KMS-11 (cell line): ENCODE data around the gene WSCD2.

Experiments
- H2AFZ ChIP-seq: fragments of 200-600 bp; sonication (generic); 2 replicates; pipeline ENCODE4 v1.6.1; 2016; ENCODE audit warnings: antibody characterized with exemption, mixed run types, low read depth
- H3K27ac ChIP-seq: fragments of 200-600 bp; sonication (generic); 2 replicates; pipeline ENCODE4 v1.6.1; 2016; ENCODE audit warnings: mild to moderate bottlenecking, mixed run types
- H3K27me3 ChIP-seq: fragments of 200-600 bp; sonication (generic); 2 replicates; pipeline ENCODE4 v1.6.1; 2017; ENCODE audit warnings: mild to moderate bottlenecking, low read depth, mixed run types, moderate library complexity; ENCODE audit not compliant: insufficient read depth
- H3K36me3 ChIP-seq: fragments of 200-600 bp; sonication (generic); 2 replicates; pipeline ENCODE4 v1.6.1; 2017; ENCODE audit warnings: mild to moderate bottlenecking, mixed run types; ENCODE audit not compliant: insufficient read depth
- H3K4me1 ChIP-seq: fragments of 200-600 bp; sonication (generic); 2 replicates; pipeline ENCODE4 v1.6.1; 2016; ENCODE audit warnings: mild to moderate bottlenecking, low read depth, mixed run types; ENCODE audit not compliant: poor library complexity, severe bottlenecking
- H3K4me2 ChIP-seq: fragments of 200-600 bp; sonication (generic); 2 replicates; pipeline ENCODE4 v1.7.0; 2016; ENCODE audit warnings: mild to moderate bottlenecking, mixed run types
- H3K4me3 ChIP-seq: fragments of 200-600 bp; sonication (generic); IDR thresholded peaks from 2 replicates; pipeline ENCODE4 v1.6.1; 2017; ENCODE audit warnings: low read depth, low read length, mixed read lengths; ENCODE audit not compliant: insufficient read depth
- H3K79me2 ChIP-seq: fragments of 200-600 bp; sonication (generic); 2 replicates; pipeline ENCODE4 v1.6.1; 2016; ENCODE audit warnings: low read depth, mixed run types; ENCODE audit not compliant: insufficient read depth
- H3K9ac ChIP-seq: fragments of 200-600 bp; sonication (generic); 2 replicates; pipeline ENCODE4 v1.6.1; 2016; ENCODE audit warnings: mild to moderate bottlenecking, mixed run types
- H4K20me1 ChIP-seq: fragments of 200-600 bp; sonication (generic); 2 replicates; pipeline ENCODE4 v1.6.1; 2016; ENCODE audit warnings: mild to moderate bottlenecking, mixed run types; ENCODE audit not compliant: insufficient read depth
- CTCF ChIP-seq: fragments of 200-600 bp; sonication (generic); conservative IDR thresholded peaks from 2 replicates; pipeline ENCODE4 v1.6.1; 2017; ENCODE audit warnings: low read depth, mild to moderate bottlenecking, antibody characterized with exemption, low read length, moderate library complexity, mixed read lengths

WSCD2 gene

GRCh38 chr12:108196921-108197320, 67.8 kb downstream of the WSCD2 start:
- Histone ChIP-seq H3K4me1 (no peaks in the 10 kb centered on the region), H3K79me2 (no peaks in the 10 kb centered on the region), H3K27ac (no peak overlapping the region), H3K9ac (no peak overlapping the region), H3K27me3 (no peaks in the 10 kb centered on the region), H3K4me2 (no peak overlapping the region), H2AFZ (no peak overlapping the region), H4K20me1 (no peaks in the 10 kb centered on the region), H3K36me3 (no peaks in the 10 kb centered on the region), H3K4me3 (no peak overlapping the region)
- TF ChIP-seq CTCF = no peak

GRCh38 chr12:108198043-108198442, 69.0 kb downstream of the WSCD2 start:
- no peaks in the 10 kb centered on the region for H3K4me1 ChIP-seq
- H3K4me3 ChIP-seq = no peak overlapping the region
- no peaks in the 10 kb centered on the region for H3K27me3 ChIP-seq
- H3K4me2 ChIP-seq = no peak overlapping the region
- H3K36me3 ChIP-seq = no peaks in the 10 kb centered on the region
- H3K27ac ChIP-seq = no peak overlapping the region
- H3K79me2 ChIP-seq = no peaks in the 10 kb centered on the region
- TF ChIP-seq CTCF = no peak
- no peaks in the 10 kb centered on the region for H4K20me1 ChIP-seq
- no peak overlapping the region for H2AFZ ChIP-seq
- no peak overlapping the region for H3K9ac ChIP-seq

DNA sequence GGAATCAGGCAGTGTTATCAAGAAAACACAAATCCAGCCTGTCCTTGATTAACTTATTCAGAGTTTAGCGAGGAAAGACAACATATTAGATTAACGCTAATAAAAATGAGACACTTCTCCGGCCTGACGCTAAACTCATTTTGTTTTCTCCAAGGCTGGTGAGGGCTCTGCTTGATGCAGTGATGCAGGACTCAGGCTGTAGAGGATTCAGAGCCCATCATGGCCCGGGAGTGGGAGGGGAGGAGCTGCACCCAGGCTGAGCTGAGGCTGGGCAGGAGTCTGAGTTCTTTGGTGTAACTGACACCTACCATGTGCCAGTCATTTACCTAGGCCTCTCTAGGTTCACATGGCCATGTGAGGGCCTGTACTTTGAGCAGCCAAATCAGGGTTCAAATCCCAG, 70.0 kb downstream of the WSCD2 start:
- TF ChIP-seq CTCF = no peak

GRCh38 chr12:108201808-108202207, 72.7 kb downstream of the WSCD2 start:
- no peak overlapping the region for H2AFZ ChIP-seq
- no peak overlapping the region for H3K4me2 ChIP-seq
- no peaks in the 10 kb centered on the region for H3K79me2 ChIP-seq
- H3K9ac ChIP-seq = no peak overlapping the region
- H4K20me1 ChIP-seq = no peaks in the 10 kb centered on the region
- H3K36me3 ChIP-seq = no peaks in the 10 kb centered on the region
- H3K4me1 ChIP-seq = no peaks in the 10 kb centered on the region
- TF ChIP-seq CTCF = no peak
- no peaks in the 10 kb centered on the region for H3K27me3 ChIP-seq
- no peak overlapping the region for H3K27ac ChIP-seq
- H3K4me3 ChIP-seq = no peak overlapping the region

More for the DNA sequence above, 70.0 kb downstream of the WSCD2 start:
- H3K9ac ChIP-seq = no peak overlapping the region
- H3K27me3 ChIP-seq = no peaks in the 10 kb centered on the region
- H3K4me1 ChIP-seq = no peaks in the 10 kb centered on the region
- no peaks in the 10 kb centered on the region for H3K36me3 ChIP-seq
- no peaks in the 10 kb centered on the region for H3K79me2 ChIP-seq
- no peak overlapping the region for H2AFZ ChIP-seq
- H3K4me2 ChIP-seq = no peak overlapping the region
- H3K4me3 ChIP-seq = no peak overlapping the region
- H3K27ac ChIP-seq = no peak overlapping the region
- H4K20me1 ChIP-seq = no peaks in the 10 kb centered on the region
